ENCODE data around the gene MAP4K4.

GRCh38 chr2:101768556-101769220, 71.2 kb downstream of the MAP4K4 start:
- TF ChIP-seq POLR2A (IDR thresholded peaks at IDR 0.05) (no peak), CTCF (IDR thresholded peaks at IDR 0.05) (no peak)

Measured in thyroid gland (tissue), 4 donors.